Activated naive CD4-positive, alpha-beta T cell treated with anti-CD3 and anti-CD28 coated beads for 36 hours (primary cell): ENCODE measurements around the gene NEMP1. TPM values are rescaled to one million over a fixed set of nuclear protein-coding genes. Genes with fewer than 3 reads are reported as not detected.

Source experiments
- CTCF ChIA-PET: fragments of 350-600 bp; sonication (Branson Sonifier 250); formaldehyde crosslinking; loops from one replicate; lab custom pipeline; 2021; ENCODE audit warnings: antibody characterized with exemption; lab: Charles Lee
- DNase-seq: peaks from one replicate; pipeline ENCODE4 v3.0.0-alpha.2; 2020
- H3K27ac Mint-ChIP-seq: one replicate; pipeline ENCODE4 v1.8.0; 2021; ENCODE audit warnings: mild to moderate bottlenecking, mixed read lengths
- H3K27me3 Mint-ChIP-seq: one replicate; pipeline ENCODE4 v1.8.0; 2021; ENCODE audit warnings: low read depth, mixed read lengths
- H3K36me3 Mint-ChIP-seq: one replicate; pipeline ENCODE4 v1.8.0; 2021; ENCODE audit warnings: low read depth, mixed read lengths
- H3K4me1 Mint-ChIP-seq: one replicate; pipeline ENCODE4 v1.8.0; 2021; ENCODE audit warnings: low read depth, mixed read lengths
- H3K4me3 Mint-ChIP-seq: one replicate; pipeline ENCODE4 v1.8.0; 2021; ENCODE audit warnings: mild to moderate bottlenecking, moderate library complexity, mixed read lengths
- H3K9me3 Mint-ChIP-seq: one replicate; pipeline ENCODE4 v1.8.0; 2021; ENCODE audit warnings: mixed read lengths
- intact Hi-C: fragments of 100-400 bp; cut with micrococcal nuclease; formaldehyde crosslinking; loops from one replicate; pipeline ENCODE4 v1.15.1; 2023
- total RNA-seq, 2 experiments: library from RNA; stranded (reverse); gene quantifications; one replicate each; pipeline ENCODE4 v1.2.3, GENCODE V29; 2021

The NEMP1 gene
- total RNA-seq, 2 experiments from 2014 or later, result 71.3 to 72.2 TPM

GRCh38 chr12:57012600-57013465 lies 65.8 kb downstream of the NEMP1 start:
- Mint-ChIP-seq H3K4me3 (no peak overlapping the region), H3K36me3 (no peaks in the 10 kb centered on the region), H3K27ac (peak overlapping the region; percentile 0), H3K4me1 (peaks cover 50% of the 10 kb centered on the region), H3K9me3 (no peaks in the 10 kb centered on the region), H3K27me3 (no peaks in the 10 kb centered on the region)
- DNase-seq, result no peak
- intact Hi-C loops, result no loop called here
- CTCF ChIA-PET, result interaction anchor here (1.3 to 14.0 kb wide), 5 partner anchors 11 to 259 kb away, joined by 3 to 271 read pairs (median 3); partner anchors contain the start of gene STAT6

DNA sequence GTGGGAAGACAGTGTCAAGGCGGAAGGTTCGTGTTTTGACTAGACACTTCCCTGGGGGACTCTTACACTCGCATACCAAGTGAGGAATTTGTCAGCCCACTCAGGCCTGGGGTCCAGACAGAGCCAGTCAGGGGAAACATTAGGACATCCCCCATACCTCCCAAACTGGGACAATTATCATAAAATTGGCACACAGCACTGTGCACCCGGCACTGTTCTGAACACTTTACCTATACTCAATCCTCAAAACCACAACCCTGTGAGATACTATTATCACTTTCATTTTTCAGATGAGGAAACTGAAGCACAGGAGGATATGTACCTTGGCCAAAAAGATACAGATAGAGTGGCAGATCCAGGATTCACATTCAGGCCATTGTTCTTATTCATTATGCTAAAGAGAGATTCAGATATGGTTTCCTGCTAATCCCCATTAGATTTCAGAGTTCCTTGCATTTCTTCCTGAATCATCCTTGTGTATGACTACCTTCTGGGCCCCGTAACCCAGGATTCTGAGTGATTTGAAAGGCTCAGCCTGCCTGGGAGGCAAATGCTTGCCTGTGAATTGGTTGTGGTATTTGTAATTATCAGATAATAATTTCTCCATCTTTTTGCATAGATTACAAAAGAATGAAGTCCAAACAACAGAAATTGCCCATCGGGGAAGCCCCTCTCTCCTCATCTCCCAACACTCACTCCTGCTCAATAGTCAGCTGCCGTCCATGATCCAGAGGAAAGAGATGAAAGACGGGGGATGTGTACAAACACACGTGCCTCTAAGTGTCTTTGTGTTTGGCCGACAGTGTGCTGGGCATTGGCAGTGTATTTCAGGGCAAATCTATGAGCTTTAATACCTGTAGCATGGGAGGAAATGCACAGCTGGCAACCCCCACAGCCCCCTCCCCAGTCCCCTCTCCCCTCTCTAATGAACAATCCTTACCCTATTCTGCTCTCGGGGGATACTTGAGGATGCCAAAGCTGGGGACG lies 66.9 kb downstream of the NEMP1 start:
- no peaks in the 10 kb centered on the region for H3K9me3 Mint-ChIP-seq
- CTCF ChIA-PET, result interaction anchor here (0.8 to 14.0 kb wide), 14 partner anchors 9 to 258 kb away, joined by 3 to 271 read pairs (median 4); partner anchors contain the start of gene STAT6
- H3K4me3 Mint-ChIP-seq, result peak overlapping the region; percentile 20
- H3K27me3 Mint-ChIP-seq, result no peaks in the 10 kb centered on the region
- peaks cover 61% of the 10 kb centered on the region for H3K4me1 Mint-ChIP-seq
- intact Hi-C loops, result loop anchor here (1.0 kb wide), 1 partner anchor 8 kb away; no protein-coding TSS in a partner anchor
- peak; percentile 71 for DNase-seq
- H3K36me3 Mint-ChIP-seq, result no peaks in the 10 kb centered on the region
- H3K27ac Mint-ChIP-seq, result peak overlapping the region; percentile 59

DNA sequence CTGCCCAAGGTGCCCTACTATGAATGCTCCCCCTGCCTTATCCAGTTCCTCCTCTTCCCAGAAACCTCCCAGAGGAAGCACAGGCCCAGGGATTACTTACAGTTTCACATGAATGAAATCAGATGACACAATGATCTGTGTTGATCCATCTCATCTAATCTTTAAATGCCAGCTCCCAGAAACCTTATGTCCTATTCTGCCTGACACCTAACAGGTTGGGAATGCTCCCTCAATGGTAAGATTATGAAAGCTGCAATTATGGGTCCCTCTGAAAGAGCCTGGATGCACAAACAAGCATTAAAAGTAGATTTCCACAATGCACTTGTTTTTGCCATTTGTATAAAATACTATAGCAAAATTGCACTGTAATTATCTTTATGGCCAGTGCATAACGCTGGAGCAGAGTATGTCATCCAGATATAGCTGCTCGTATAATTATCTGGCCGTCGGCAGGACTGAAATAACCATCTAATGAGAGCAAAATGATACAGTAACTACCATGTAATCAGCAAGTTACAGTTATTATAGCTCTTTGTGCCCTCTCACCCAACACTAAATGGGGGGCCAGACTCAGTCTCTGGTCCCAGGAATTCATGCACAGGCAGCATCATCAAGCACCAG lies 67.9 kb downstream of the NEMP1 start:
- Mint-ChIP-seq H3K9me3 (no peaks in the 10 kb centered on the region), H3K27me3 (no peaks in the 10 kb centered on the region), H3K36me3 (no peaks in the 10 kb centered on the region), H3K4me1 (peaks cover 65% of the 10 kb centered on the region), H3K27ac (no peak overlapping the region), H3K4me3 (no peak overlapping the region)
- CTCF ChIA-PET, result interaction anchor here (0.7 to 14.0 kb wide), 14 partner anchors 8 to 105 kb away, joined by 3 to 271 read pairs (median 4); partner anchors contain the start of gene STAT6
- intact Hi-C loops, result loop anchor here (1.0 kb wide), 1 partner anchor 9 kb away; no protein-coding TSS in a partner anchor
- no peak for DNase-seq

- CTCF ChIA-PET, result interaction anchor here (1.1 to 14.0 kb wide), 10 partner anchors 8 to 172 kb away, joined by 3 to 271 read pairs (median 10); partner anchors contain the start of gene STAT6
- H3K4me3 Mint-ChIP-seq, result no peak overlapping the region
- peaks cover 71% of the 10 kb centered on the region for H3K4me1 Mint-ChIP-seq
- no peaks in the 10 kb centered on the region for H3K9me3 Mint-ChIP-seq
- no peak for DNase-seq
- H3K27me3 Mint-ChIP-seq, result no peaks in the 10 kb centered on the region
- no peaks in the 10 kb centered on the region for H3K36me3 Mint-ChIP-seq
- intact Hi-C loops, result loop anchor here (5.0 to 10.0 kb wide), 3 partner anchors 232 to 495 kb away; partner anchors contain the start of gene PTGES3
- no peak overlapping the region for H3K27ac Mint-ChIP-seq
These were observed 68.5 kb downstream of the NEMP1 start for GRCh38 chr12:57009949-57010626.

GRCh38 chr12:57008178-57008577 lies 70.4 kb downstream of the NEMP1 start:
- intact Hi-C loops, result loop anchor here (1.0 to 10.0 kb wide), 9 partner anchors 9 to 493 kb away; partner anchors contain the start of gene PTGES3
- Mint-ChIP-seq H3K9me3 (no peaks in the 10 kb centered on the region), H3K36me3 (peaks cover 12% of the 10 kb centered on the region), H3K4me1 (peaks cover 76% of the 10 kb centered on the region), H3K27me3 (no peaks in the 10 kb centered on the region), H3K4me3 (no peak overlapping the region), H3K27ac (peak overlapping the region; percentile 85)
- DNase-seq, result peak; percentile 28
- CTCF ChIA-PET, result interaction anchor here (0.6 to 14.0 kb wide), 25 partner anchors 9 to 251 kb away, joined by 3 to 271 read pairs (median 4); partner anchors contain the start of genes MYO1A, STAT6 and TAC3

DNA sequence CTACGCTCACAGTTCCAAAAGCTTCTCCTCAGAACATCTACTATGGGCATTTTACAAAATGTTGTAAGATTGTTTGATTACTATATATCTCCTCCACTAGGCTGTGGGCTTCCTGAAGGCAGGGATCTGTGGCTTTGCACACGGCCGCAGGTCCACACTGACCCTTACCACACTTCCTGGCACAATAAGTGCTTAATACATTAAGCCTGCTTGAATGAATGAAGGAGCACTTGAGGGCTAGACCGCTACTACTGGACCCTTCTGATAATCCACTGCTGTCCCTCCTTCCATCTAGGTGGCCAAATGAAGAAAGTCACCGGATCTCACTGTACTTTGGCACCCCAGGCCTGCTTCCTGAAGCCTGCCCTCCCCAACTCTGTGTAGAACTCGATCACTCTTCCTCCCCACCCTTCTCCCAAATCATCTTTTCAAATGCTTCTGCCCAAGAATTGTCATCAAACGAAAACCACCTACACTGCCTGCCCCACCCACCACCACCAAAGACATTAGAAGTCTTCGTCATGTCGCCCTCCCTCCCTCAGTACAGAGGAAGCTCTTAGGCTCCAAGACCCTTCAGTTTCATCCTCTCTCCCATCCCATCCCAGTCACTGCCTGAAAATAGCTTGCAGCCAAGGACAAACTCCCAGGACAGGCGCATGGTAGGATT lies 71.6 kb downstream of the NEMP1 start:
- intact Hi-C loops, result loop anchor here (5.0 to 10.0 kb wide), 3 partner anchors 235 to 492 kb away; partner anchors contain the start of gene PTGES3
- H3K4me3 Mint-ChIP-seq, result peak overlapping the region; percentile 79
- CTCF ChIA-PET, result interaction anchor here (0.6 to 14.0 kb wide), 18 partner anchors 8 to 251 kb away, joined by 3 to 271 read pairs (median 4); partner anchors contain the start of genes NAB2, STAT6 and TAC3
- peaks cover 72% of the 10 kb centered on the region for H3K4me1 Mint-ChIP-seq
- H3K27ac Mint-ChIP-seq, result peak overlapping the region; percentile 85
- no peaks in the 10 kb centered on the region for H3K9me3 Mint-ChIP-seq
- DNase-seq, result peak; percentile 47
- H3K27me3 Mint-ChIP-seq, result no peaks in the 10 kb centered on the region
- H3K36me3 Mint-ChIP-seq, result peaks cover 19% of the 10 kb centered on the region

DNA sequence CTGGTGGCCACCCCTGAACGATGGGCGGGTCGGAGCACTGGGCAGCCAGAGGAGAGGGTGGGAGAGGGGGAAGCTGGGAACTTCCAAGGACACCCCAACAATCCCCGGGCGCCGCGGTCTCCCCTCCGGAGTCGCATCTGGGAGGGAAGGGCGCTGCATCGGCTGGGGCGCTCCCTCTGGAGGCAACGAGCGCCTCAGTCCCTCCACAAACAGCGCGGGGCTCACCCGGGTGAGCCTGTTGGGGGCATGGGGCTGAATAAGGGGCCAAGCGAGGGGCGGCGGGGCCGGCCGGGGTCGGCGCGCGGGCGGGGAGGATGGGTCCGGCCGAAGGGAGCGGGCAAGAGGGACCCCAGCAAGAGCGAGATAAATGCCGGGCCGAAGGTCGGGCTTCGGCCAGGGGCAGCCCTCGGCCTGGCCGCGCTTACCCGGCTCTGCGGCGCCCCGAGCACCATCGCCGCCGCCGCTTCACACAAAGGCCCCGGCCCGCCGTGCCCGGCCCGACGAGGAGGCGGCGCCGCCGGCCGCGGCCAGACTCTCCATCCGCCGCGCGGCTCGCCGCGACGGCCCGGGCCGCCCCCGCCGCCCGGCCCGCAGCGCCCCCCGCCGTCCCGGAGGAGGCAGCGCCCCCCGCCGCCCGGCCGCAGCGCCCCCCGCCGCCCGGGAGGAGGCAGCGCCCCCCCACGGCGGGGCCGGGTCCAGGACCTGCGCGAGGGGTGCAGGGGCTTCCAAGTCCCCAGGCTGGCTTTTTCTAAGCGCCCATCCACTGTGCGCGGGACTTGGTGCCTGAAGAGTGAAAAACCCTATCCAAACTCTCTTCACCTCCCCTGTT lies 72.4 kb downstream of the NEMP1 start, which contains the start of gene ZBTB39:
ZBTB39 (minus strand) TSS at position 567 of the 829 bp plus-strand sequence. CDS start 1,629 bp downstream, outside the sequence.
- Mint-ChIP-seq H3K4me3 (peak within 1 kb of the TSS; percentile 92), H3K4me1 (peaks cover 72% of the 10 kb centered on the region), H3K9me3 (no peaks in the 10 kb centered on the region), H3K27ac (peak within 1 kb of the TSS; percentile 90), H3K36me3 (peaks cover 23% of the 10 kb centered on the region), H3K27me3 (no peaks in the 10 kb centered on the region)
- CTCF ChIA-PET, result interaction anchor here (0.7 to 14.0 kb wide), 20 partner anchors 9 to 251 kb away, joined by 3 to 271 read pairs (median 4); partner anchors contain the start of genes NAB2, PRIM1, STAT6 and TAC3
- DNase-seq, result peak; percentile 59
- intact Hi-C loops, result loop anchor here (5.0 to 10.0 kb wide), 3 partner anchors 236 to 491 kb away; partner anchors contain the start of gene PTGES3
